Measurements from ENCODE around the gene WDR27.
A peak's percentile ranks its signal among the peaks of the same experiment; 100 is the strongest.
"Not testable (repeated sequence)": the region's sequence is repeated elsewhere in the genome, so short reads cannot be mapped to it uniquely, and the experiment has no call there.

WDR27 gene

GRCh38 chr6:169660751-169661390 is 41.0 kb downstream of the WDR27 start:
- DNase-seq (ENCODE audit: low read depth), result no peak

- no peak for DNase-seq (ENCODE audit: low read depth)
Observed at GRCh38 chr6:169659820-169660610, 41.8 kb downstream of the WDR27 start.

GRCh38 chr6:169657284-169657610 is 44.6 kb downstream of the WDR27 start:
- DNase-seq (ENCODE audit: low read depth), result no peak

GRCh38 chr6:169656546-169657283 is 45.1 kb downstream of the WDR27 start:
- no peak for DNase-seq (ENCODE audit: low read depth)

GRCh38 chr6:169654598-169655391 is 47.0 kb downstream of the WDR27 start:
- DNase-seq (ENCODE audit: low read depth), result peak; percentile 44

GRCh38 chr6:169653691-169654090 is 48.1 kb downstream of the WDR27 start:
- no peak for DNase-seq (ENCODE audit: low read depth)

GRCh38 chr6:169652896-169653295 is 48.9 kb downstream of the WDR27 start:
- DNase-seq (ENCODE audit: low read depth), result no peak

- DNase-seq (ENCODE audit: low read depth), result no peak
Observed at GRCh38 chr6:169651498-169651897, 50.3 kb downstream of the WDR27 start.

GRCh38 chr6:169650959-169651292 is 50.9 kb downstream of the WDR27 start:
- DNase-seq (ENCODE audit: low read depth), result no peak

GRCh38 chr6:169650241-169650958 is 51.4 kb downstream of the WDR27 start:
- DNase-seq (ENCODE audit: low read depth), result no peak

GRCh38 chr6:169648617-169649016 is 53.2 kb downstream of the WDR27 start:
- no peak for DNase-seq (ENCODE audit: low read depth)

GRCh38 chr6:169648092-169648491 is 53.7 kb downstream of the WDR27 start:
- no peak for DNase-seq (ENCODE audit: low read depth)

GRCh38 chr6:169647637-169648036 is 54.2 kb downstream of the WDR27 start:
- no peak for DNase-seq (ENCODE audit: low read depth)

- DNase-seq (ENCODE audit: low read depth), result no peak
Observed at GRCh38 chr6:169646906-169647567, 54.8 kb downstream of the WDR27 start.

GRCh38 chr6:169645459-169645858 is 56.4 kb downstream of the WDR27 start:
- not testable (repeated sequence) for DNase-seq (ENCODE audit: low read depth)

GRCh38 chr6:169643521-169643920 is 58.3 kb downstream of the WDR27 start:
- DNase-seq (ENCODE audit: low read depth), result no peak

GRCh38 chr6:169642455-169642854 is 59.4 kb downstream of the WDR27 start:
- no peak for DNase-seq (ENCODE audit: low read depth)

GRCh38 chr6:169641461-169642085 is 60.3 kb downstream of the WDR27 start:
- DNase-seq (ENCODE audit: low read depth), result no peak

- no peak for DNase-seq (ENCODE audit: low read depth)
Observed at GRCh38 chr6:169640983-169641382, 60.8 kb downstream of the WDR27 start.

- DNase-seq (ENCODE audit: low read depth), result no peak
Observed at GRCh38 chr6:169640351-169640852, 61.4 kb downstream of the WDR27 start.
